Heart left ventricle (tissue), 13 donors: ENCODE results near the gene TAP2.

Experiments used
- POLR2A ChIP-seq, 2 donors: fragments of 450-650 bp; IDR thresholded peaks; one replicate each; pipeline ENCODE4 v1.6.1; 2017; ENCODE audit warnings: antibody characterized with exemption in 2 of 2, mild to moderate bottlenecking in 2 of 2, moderate library complexity in 2 of 2
- TF ChIP-seq, protein P1 (sequence below), 12 donors: fragments of 200-600 bp; sonication (generic) in 4 of 12; IDR thresholded peaks; one replicate each; pipeline versions ENCODE4 v1.5.0 to v1.8.0; 2018 to 2022; ENCODE audit warnings: antibody characterized with exemption in 12 of 12, mild to moderate bottlenecking in 5 of 12
- donor health status: ischemic (EF 13 %, LVEDD 7.1; RV severe dilation, severe dysfunction).
- donor health status: DM: no; HTN: yes; CAD: no.
- donor health status: DM: no; HTN: no; CAD: no.
- donor health status: ischemic (EF 25% LVEDD 6.9; RV normal size, moderate dysfunction).
- donor health status: ischemic (EF 25% LVEDD 5.7; RV mildly dilated, moderate dysfunction).
- donor health status: ischemic (EF 35%, LVEDD 5.7; RV mildly dilated, moderate dysfunction).
- donor health status: nonischemic (EF 11% LVEDD 7.7; RV severe dilation, severe dysfunction).
- donor health status: DM: yes; HTN: yes; CAD: no.
- donor health status: PGD.
- donor health status: ischemic (EF 29% LVEDD 5.4; RV normal size, mild dysfunction).
- donor health status: nonischemic (EF 23%, LVEDD 6.1; RV moderate dilation, normal function).

DNA sequence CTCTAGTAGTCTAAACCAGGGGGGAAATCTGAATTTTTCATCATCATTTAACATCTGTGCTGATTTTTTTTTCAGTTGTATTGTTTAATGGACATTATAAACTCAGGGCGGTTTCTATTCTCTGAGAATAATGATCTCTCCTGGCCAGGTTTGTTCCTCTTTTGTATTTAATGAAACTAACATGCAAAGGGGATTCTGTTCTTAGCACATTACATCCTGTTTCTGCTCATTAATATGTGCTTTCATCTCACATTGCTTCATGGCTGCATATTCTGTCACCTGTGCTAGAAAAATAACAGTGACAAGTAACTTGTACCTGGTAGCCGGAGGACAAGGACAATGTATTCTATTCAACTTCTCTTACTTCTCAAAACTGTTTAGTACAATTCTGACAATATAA lies 22.5 kb downstream of the TAP2 start:
- TF ChIP-seq, protein P1, sequence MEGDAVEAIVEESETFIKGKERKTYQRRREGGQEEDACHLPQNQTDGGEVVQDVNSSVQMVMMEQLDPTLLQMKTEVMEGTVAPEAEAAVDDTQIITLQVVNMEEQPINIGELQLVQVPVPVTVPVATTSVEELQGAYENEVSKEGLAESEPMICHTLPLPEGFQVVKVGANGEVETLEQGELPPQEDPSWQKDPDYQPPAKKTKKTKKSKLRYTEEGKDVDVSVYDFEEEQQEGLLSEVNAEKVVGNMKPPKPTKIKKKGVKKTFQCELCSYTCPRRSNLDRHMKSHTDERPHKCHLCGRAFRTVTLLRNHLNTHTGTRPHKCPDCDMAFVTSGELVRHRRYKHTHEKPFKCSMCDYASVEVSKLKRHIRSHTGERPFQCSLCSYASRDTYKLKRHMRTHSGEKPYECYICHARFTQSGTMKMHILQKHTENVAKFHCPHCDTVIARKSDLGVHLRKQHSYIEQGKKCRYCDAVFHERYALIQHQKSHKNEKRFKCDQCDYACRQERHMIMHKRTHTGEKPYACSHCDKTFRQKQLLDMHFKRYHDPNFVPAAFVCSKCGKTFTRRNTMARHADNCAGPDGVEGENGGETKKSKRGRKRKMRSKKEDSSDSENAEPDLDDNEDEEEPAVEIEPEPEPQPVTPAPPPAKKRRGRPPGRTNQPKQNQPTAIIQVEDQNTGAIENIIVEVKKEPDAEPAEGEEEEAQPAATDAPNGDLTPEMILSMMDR (IDR thresholded peaks at IDR 0.05), result no peak
- no peak for TF ChIP-seq POLR2A (IDR thresholded peaks at IDR 0.05)
